GM19240 (cell line): ENCODE measurements around the gene FNDC3B.

Source experiments
- DNase-seq: peaks from one replicate; pipeline ENCODE4 v3.0.0; 2011; ENCODE audit warnings: low spot score; ENCODE audit not compliant: insufficient read length

Gene FNDC3B

DNA sequence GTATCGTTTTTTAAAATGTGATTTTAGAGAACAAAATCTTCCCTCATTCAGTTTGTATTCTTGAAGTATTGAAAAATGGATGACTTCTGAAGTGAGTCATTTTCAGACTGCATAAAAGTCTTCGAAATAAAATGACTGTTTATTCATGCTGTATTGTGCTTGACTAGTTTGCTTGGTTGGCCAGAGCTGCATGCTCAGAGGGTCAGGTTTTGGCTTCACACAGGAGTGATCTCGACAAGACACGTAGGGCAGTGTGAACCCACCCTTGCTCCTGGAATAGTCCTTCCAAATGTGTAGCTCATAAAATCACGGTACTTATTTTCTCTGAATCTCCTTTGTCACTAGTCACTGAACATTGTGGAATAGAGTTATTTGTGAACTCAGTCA lies 73.3 kb downstream of the FNDC3B start:
- no peak for DNase-seq

DNA sequence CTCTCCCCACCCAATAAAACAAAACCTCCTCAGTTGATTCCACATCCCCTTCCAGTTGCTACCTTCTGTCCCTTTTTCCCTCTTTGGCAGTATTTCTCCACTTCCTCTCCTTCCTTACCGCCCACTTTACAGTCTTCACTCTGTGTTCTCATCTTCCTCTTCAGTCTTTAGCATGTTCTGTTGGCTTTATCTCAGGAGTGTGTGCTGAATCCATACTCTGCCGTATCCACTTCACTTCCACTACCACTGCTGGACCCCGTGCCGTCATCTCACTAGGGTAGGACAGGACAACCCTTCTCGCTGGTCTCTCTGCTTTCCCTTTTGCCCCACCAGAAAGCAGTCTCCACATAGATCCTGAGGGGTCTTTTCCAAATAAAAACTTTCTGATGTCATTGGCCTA lies 74.3 kb downstream of the FNDC3B start:
- no peak for DNase-seq

DNA sequence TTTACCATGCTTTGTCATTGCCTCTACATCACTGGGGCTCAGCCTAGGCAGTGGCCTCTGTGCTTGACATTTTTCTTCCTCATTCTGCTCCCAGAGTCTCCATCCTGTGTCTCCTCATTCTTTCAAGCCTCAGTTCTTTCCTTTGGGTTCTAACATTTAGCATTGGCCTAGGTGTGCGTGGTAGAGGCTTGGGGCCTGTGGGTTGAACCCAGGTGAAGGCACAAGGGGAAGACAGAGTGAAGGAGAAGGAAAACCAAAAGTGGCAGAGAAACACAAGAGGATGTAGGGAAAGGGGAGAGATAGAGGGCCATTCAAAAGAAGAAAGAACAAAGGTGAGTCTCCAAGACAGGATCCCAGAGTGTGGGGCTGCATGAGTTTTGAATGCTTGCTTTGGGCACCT lies 75.7 kb downstream of the FNDC3B start:
- no peak for DNase-seq

DNA sequence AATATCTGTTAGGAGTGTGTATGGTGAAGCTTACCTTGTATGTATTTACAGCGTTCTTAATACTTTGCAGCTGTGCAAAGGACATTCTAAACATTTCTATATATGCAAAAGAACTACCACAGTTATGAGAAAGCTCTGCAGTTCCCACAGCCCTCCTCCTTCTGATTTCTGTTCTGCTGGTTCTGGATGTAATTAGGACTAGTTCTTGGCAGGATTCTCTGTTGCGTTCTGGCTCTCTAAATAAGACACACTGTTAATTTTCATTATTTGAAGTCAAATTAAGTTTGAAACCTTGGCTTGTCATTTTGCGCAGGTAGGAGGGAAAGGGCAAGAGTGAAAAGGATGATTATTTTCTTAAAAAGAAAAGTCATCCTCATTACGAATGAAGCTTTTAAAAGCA lies 76.4 kb downstream of the FNDC3B start:
- no peak for DNase-seq

DNA sequence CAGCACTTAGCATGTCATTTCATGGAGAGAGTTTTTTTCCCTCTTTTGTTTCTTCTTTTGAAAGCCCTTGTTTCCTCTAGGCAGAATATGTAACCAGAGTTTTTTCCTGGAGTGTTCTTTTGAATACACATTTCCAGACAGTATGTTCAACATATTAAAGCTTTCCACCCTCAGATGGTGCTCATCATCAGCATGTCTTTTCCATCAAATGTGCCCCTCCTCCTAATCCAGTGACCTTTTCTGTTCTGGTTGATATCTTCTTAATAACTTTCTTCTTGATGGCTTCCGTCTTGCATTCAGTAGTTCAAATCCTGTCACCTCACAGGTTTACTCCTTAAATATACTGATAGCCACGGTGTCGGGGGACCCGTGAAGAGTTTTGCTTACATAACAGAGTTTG lies 78.6 kb downstream of the FNDC3B start:
- DNase-seq: no peak

DNA sequence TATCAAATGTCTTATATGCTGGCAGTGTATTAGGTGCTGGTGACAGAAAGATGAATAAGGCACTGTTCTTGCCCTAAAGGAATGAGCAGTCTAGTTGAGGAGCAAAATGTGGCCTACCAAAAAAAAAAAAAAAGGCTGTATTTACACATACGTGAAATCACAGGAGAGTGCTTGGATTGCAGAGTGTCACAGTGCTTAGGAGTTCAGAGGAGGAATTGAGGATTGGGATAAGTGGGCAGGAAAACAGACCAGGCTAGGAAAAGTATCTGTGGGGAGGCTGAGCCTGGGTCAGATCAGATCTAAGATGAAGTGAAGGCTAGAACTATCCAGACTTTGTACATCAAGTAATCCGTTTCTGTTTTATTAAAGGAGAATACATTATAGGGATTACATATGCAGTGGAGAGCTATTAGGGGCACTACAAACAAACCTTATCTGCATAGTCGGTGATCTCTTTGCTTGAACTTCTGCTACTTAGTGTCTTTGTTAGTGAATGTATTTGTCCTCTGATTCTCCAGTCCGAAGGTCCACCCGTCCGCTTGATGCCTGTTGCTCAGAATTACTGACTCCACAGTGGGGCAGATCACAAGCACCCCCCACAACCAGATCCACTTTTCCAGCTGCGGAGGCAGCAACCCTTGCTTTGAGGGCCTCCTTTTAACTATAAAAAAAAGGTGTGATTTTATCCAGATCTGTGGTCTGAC lies 80.0 kb downstream of the FNDC3B start:
- DNase-seq: no peak

DNA sequence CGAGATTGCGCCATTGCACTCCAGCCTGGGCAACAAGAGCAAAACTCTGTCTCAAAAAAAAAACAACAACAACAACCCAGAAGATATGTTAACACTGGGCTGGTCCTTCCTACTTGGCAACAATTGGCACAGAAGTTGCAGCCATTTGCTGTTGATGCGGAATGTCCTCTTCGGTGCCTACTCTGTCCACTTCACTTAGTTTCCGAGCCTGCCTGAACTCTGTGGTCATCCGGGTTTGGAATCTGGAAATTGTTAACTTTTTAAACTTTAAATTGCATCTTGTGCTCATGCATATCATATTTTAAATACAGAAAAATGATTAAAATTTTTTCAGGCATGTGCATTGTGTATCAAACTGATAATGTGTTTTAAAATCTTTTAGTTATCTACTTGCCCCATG lies 81.5 kb downstream of the FNDC3B start:
- no peak for DNase-seq

DNA sequence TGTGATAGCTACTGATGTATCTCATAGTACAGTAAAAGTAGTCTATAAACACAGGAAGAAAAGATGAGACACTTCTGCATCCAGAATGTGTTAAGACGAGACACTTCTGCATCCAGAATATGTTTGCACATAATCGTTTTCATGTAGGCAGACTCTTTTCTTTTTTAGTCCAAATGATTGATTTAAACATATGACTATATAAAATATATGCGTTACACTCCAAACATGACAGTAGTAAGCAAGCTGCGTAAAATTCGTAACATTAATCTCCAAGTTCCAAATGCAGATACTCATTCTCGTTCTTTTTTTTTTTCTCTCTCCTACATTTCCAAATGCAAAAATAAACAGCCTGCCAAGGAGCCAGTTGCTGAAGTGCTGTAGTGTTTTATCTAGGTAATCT lies 82.6 kb downstream of the FNDC3B start:
- no peak for DNase-seq

DNA sequence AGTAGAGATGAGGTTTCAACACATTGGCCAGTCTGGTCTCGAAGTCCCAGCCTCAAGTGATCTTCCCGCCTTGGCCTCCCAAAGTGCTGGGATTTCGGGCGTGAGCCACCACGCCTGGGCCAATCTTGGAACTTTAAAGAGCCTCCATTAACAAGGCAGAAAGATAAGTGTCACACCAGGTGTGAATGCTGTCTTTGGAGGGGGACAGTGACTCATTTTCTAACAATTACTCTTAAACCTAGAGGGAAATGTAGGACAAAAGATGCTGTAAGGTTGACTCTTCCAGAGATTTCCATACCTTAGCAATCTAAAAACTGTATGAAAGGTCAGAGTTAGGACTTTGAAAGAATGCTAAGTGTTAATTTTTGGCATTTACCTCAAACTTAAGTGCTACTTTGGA lies 84.9 kb downstream of the FNDC3B start:
- DNase-seq: no peak

DNA sequence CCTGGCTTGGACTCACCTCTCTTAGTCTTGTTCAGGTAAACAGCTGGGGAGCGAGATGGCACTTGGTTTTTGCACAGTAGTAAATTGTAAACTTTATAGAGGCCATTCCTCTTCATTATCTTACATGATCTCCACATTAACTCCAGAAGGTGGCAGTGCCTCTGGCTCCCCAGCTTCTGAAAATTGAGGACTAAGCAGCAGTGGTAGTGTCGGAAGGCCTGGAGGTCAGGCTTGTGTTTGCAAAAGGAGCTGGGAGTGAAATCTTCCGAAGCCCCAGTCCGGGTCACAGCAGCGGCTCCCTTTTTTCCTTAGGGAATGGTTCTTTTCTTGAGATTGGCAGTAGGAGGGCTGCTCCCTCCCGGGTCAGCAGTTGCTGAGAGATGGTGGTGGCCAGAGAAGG lies 85.7 kb downstream of the FNDC3B start:
- no peak for DNase-seq

DNA sequence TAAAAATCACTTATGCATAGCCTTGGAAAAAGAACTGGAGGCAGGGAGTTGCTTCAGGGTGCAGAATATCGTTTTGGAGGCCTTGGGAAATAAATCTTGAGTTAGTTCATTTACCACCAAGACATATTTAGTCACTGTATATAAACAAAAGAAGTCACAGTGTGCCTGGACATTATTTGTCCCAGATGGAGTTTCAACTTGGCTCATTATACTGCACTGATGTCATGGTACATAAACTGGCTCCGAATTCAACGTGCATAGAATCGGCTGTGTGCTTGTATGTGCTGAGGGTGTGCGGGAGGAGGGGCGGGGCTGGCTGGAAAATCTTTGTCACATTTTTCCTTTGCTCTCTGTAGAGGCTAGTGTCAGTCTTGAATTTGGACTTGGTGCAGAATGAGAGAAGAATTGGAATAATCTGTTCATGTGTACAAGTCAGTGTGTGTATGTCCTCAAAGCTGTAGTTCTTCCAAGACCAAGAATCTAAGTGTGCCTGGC lies 86.6 kb downstream of the FNDC3B start:
- no peak for DNase-seq

DNA sequence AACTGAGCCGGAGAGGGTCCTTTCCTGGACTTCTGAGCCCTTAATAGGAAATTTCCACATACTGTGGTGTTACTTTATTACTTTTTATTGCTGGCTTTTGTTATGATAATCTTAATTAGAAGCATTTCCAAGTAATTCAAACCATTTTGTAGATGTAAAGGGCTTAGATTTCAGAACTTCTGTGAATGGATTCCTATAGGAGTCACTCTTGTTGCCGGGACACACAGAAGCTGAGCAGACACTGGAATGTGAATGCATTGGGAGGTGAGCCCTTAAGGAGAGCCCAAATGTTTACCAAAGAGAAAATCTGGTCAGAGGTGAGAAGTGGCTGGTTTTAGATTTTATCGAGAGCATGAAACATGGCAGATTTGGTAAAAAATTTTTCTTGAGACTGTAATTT lies 87.4 kb downstream of the FNDC3B start:
- DNase-seq: no peak

DNA sequence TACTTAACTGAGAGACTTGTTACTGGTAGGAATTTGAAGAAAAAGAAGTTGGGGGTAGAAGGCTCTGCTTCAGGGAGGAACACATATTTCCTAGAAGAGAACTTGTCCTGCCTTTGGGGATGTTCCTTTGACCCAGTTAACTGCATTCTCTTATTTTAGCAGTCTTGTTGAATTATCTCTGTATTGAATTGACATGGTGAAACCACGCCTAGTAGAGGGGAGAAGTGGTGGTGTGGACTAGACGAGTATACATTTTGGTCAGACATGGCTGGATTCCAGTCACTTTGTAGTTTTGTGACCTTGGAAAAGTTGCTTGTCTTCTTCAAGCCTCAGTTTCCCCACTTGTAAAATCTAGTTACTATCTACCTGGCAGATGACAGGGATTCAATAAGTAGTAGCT lies 87.8 kb downstream of the FNDC3B start:
- no peak for DNase-seq

DNA sequence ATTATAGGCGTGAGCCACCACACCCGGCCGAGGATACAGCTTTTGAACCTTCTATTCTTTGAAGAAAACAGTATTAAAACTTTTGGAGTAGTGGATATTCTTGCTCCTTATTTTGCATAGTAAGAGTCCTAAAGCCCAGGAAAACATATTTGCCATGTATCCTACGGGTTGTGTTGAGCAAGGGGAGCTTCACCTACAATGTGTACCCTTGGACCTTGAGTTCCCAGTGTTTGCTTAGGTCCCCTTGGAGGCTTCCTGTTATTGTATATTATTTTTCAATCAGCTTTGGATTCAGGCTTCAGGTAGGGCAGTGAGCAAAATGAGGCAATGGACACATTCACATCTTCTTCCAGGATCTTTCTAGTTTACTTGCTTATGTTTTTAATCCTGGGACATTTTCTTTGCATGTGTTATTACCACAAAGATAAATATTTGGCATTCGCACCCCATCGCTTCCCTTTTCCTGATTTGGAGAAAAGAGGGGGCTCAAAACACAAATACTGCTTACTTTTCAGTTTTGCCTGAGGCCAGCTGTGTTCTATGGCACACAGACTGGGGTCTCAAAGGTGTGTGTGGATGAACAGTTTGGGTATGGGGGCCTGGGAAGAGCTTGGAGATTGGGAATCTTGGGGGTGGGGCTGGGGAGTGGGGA lies 88.7 kb downstream of the FNDC3B start:
- DNase-seq: no peak

DNA sequence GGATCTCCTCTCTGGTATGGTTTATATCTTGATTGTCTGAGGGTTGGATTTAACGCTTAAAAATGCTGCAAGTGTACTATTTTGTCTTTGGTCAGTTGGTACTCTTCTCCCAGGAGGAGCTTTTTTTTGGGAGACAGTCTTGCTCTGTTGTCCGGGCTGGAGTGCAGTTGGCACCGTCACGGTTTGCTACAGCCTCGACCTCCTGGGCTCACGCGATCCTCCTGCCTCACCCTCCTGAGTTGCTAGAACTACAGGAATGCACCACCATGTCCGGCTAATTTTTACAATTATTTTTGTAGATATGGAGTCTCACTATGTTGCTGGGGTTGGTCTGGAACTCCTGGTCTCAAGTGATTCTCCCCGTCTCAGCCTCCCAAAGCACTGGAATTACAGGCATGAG lies 89.5 kb downstream of the FNDC3B start:
- DNase-seq: no peak

DNA sequence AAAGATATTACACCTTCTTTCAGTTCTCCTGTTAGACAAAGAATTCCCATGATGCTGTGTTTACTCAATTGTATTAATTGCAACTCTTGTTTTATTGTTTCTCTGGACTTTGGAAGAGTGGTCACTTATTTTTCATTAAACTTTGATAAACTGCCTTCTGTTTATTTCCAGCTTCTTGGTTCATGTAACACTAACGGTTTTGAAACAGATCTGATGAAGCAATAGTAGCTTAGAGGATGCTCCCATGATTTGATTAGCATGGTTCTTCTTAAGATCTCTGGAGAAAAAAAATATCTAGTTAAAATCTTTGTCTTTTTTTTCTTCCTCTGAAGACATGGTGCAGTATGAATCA lies 90.1 kb downstream of the FNDC3B start:
- DNase-seq: no peak

DNA sequence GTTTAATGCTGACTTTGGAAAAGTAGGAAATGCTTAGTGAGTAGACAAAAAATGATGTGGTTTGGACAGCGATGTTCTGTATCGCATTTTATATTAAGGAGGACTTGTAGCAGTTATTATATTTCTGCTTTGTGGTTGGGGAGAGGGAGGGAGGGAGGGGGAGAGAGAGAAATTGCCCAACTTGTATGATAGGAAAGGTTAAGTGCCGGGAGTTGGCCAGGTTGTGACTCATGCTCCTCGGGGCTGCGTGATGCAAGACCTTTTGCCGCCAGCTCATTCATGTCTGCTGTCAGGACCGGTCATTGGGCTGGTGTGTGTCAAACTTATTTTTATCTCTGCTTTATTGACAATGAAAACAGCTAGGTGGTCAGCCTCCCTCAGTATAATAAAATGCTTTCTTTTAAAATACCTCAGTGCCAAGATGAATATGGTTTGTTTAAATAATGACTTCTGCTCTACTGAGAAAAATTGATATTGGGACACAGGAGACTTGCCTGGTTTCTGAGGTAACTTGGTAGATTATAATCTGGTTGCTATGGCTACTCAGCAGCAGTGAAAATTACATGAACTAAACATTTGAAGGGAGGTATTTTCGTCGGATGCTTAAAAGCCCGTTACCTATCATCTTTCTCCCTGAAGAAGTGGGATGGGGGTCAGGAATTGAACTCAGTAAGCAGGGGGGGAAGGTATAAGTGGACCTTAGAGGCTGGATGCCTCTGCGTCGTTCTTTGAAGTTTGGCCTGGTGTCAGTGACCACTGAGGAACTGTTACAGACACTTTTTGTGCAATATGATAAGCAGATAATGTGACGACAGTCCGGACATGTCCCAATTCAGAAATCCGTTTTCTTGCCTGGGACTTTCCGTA lies 90.7 kb downstream of the FNDC3B start:
- no peak for DNase-seq

DNA sequence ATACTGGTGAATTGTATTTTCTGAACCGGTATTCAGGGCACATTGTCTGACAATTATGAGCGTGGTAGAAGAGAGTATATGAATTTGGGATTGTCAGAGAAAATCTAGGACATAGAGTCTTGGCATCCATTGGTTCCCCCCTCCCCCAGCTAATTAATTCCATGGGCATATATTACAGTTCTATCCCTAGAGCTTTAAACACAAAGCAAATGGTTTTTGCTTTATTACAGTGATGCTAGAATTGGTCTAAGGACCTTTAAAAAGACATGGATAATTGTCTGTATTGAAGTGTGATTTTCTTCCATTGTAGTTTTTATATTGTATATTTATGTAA lies 91.3 kb downstream of the FNDC3B start:
- no peak for DNase-seq

DNA sequence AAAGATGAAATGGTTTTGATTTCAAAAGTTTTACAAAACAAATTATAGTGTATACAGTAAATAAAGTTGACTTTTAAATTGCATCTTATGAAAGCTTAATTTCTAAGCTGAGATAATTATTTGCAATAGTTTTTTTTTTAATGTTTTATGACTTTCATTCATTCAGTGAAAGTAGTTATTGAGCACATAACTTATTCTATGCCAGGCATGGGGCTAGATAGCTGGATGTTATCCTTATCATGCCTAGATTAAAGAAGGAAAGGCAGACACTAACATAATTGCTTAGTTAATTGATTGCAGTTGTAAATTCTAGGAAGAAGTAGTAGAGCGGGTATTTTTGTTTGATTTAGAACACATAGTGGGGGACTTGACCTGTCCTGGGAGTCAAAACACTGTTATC lies 92.4 kb downstream of the FNDC3B start:
- DNase-seq: no peak

DNA sequence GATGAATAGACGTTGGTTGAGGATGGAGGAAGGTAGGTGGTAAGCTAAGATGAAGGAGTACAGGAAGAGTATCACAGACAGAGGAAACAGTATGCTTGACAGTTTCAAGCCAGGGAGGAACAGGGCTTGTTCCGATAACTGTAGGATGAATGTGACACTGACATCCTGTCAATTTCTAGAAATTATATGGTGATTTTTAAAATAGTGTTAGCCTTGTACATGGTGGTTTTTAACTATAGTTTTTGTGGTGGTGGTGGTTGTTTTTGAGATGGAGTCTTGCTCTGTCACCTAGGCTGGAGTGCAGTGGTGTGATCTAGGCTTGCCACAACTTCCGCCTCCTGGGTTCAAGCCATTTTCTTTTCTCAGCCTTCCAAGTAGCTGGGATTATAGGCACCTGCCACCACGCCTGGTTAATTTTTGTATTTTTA lies 92.8 kb downstream of the FNDC3B start:
- no peak for DNase-seq

DNA sequence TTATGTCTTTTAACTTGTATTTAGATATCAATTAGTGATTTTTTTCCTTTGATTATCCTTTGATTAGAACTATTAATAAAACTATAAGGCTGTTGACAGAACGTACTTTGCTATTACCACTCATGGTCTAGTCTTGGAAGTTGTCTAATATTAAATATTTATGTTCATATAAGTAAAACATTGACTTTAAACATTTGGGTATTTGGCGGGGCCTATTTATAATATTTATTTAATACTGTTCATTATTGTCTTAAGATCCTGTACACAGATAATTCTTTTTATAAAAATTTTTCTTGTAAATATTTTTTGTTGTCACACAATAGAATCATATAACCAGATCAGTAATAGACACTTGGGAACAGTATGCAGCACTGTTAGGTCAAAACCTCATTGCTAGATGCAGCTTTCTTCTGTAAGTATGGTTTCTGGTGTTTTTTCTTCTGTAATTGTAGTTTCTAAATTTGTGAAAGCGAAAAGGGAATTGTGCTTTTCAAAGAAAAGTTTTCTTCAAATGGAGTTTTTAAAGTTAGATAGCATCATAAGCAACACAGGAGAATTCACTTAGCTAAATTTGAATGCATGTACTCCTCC lies 93.4 kb downstream of the FNDC3B start:
- DNase-seq: no peak

DNA sequence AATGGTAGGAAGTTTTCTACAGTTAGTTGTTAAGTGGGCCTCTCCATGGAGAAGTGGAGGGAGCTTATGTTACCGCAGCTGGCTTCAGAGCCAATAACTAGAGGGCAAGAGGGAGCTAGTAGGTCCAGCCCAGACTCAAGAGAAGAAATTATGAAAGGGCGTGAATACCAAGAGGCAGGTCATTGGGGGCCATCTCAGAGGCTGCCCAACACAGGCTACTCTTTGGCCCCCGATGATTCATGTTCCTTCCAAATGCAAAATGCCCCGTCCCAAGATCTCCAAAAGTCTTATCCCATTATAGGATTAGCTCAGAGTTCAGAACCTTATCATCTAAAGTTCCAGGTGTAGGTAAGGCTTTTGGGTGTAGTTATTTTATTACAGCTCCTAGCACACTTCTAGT lies 94.5 kb downstream of the FNDC3B start:
- no peak for DNase-seq
